HUES48 (cell line): ENCODE data around the gene JUND.

Source experiments
- H3K27ac ChIP-seq: one replicate; pipeline ENCODE4 v1.7.0; 2013; ENCODE audit warnings: low read depth, low read length, inconsistent platforms
- H3K27me3 ChIP-seq: 2 replicates; pipeline ENCODE4 v1.6.1; 2013; ENCODE audit warnings: mild to moderate bottlenecking, low read length; ENCODE audit not compliant: control insufficient read depth, insufficient read depth
- H3K36me3 ChIP-seq: 2 replicates; pipeline ENCODE4 v1.6.1; 2013; ENCODE audit warnings: low read length; ENCODE audit not compliant: control insufficient read depth, insufficient read depth
- H3K4me1 ChIP-seq: 2 replicates; pipeline ENCODE4 v1.6.1; 2013; ENCODE audit warnings: mild to moderate bottlenecking, low read length; ENCODE audit not compliant: control insufficient read depth, insufficient read depth
- H3K4me3 ChIP-seq: 2 replicates; pipeline ENCODE4 v1.5.1; 2013; ENCODE audit warnings: mild to moderate bottlenecking, low read depth, low read length
- H3K9ac ChIP-seq: 2 replicates; pipeline ENCODE4 v1.6.1; 2013; ENCODE audit warnings: mild to moderate bottlenecking, low read depth, low read length, moderate library complexity
- H3K9me3 ChIP-seq: 2 replicates; pipeline ENCODE4 v1.6.1; 2013; ENCODE audit warnings: low read length; ENCODE audit not compliant: control insufficient read depth, insufficient read depth

JUND gene

DNA sequence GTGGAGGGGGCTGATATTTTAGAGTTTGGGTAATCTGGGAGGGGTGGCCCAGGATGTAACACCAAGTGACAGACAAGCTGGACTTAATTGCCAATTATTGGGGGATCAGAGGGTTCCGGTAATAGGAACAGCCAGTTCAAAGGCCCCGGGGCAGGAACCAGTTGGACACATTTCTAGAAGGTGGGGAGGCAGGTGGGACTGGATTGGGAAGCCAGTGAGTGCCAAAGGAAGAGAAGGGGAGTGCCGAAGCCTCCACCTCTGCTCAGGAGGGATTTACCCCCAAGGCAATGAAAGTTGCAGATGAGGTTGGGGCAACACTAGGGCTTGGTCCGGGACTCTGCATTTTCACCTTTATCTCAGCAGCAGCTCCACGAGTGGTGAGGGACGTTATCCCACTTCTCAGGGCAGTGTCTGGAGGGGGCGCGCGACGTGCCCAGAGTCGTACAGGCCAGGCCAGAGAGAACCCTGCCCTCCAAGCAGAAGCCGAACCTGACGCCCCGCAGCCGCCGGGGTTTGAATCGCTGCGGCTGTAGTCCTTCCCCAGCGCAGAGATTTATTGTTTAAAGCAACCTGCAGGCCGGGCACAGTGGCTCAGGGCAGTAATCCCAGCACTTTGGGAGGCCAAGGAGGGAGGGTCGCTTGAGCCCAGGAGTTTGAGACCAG is 5.7 kb upstream of the JUND start:
- Histone ChIP-seq H3K36me3 (no peaks in the 10 kb centered on the region), H3K4me3 (peak overlapping the region; percentile 42), H3K9me3 (no peaks in the 10 kb centered on the region), H3K27ac (peak overlapping the region; percentile 60), H3K27me3 (no peaks in the 10 kb centered on the region), H3K9ac (no peak overlapping the region), H3K4me1 (peaks cover 29% of the 10 kb centered on the region)

- Histone ChIP-seq H3K27ac (no peak overlapping the region), H3K27me3 (no peaks in the 10 kb centered on the region), H3K9me3 (no peaks in the 10 kb centered on the region), H3K36me3 (no peaks in the 10 kb centered on the region), H3K4me1 (peaks cover 19% of the 10 kb centered on the region), H3K9ac (no peak overlapping the region), H3K4me3 (no peak overlapping the region)
Measured at GRCh38 chr19:18284712-18285360, 3.4 kb upstream of the JUND start.

DNA sequence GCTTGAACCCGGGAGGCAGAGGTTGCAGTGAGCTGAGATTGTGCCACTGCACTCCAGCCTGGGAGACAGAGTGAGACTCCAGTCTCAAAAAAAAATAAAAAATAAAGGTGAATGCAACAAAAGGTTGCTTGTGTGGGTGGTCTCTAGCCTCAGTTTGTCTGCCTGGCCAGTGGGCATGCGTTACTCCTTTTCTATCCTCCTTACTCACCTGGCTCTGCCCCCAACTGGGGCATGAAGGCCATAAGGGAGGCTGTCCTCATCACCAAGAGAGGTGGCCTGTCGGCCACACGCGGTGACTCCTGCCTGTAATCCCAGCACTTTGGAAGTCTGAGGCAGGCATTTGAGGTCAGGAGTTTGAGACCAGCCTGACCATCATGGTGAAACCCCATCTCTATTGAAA is 1.9 kb upstream of the JUND start:
- Histone ChIP-seq H3K9me3 (no peaks in the 10 kb centered on the region), H3K9ac (no peak overlapping the region), H3K36me3 (peaks cover 6% of the 10 kb centered on the region), H3K27ac (no peak overlapping the region), H3K27me3 (no peaks in the 10 kb centered on the region), H3K4me1 (peaks cover 22% of the 10 kb centered on the region), H3K4me3 (no peak overlapping the region)

GRCh38 chr19:18282788-18283141 is 1.3 kb upstream of the JUND start:
- Histone ChIP-seq H3K9me3 (no peaks in the 10 kb centered on the region), H3K9ac (peak overlapping the region; percentile 87), H3K27ac (peak overlapping the region; percentile 100), H3K4me1 (peaks cover 21% of the 10 kb centered on the region), H3K4me3 (peak overlapping the region; percentile 73), H3K27me3 (no peaks in the 10 kb centered on the region), H3K36me3 (peaks cover 12% of the 10 kb centered on the region)

- H3K36me3 ChIP-seq: peaks cover 12% of the 10 kb centered on the region
- H3K9me3 ChIP-seq: no peaks in the 10 kb centered on the region
- peak overlapping the region; percentile 87 for H3K9ac ChIP-seq
- peak overlapping the region; percentile 73 for H3K4me3 ChIP-seq
- H3K27me3 ChIP-seq: no peaks in the 10 kb centered on the region
- H3K27ac ChIP-seq: peak overlapping the region; percentile 100
- peaks cover 20% of the 10 kb centered on the region for H3K4me1 ChIP-seq
Measured at GRCh38 chr19:18282021-18282787, 782 bp upstream of the JUND start.

DNA sequence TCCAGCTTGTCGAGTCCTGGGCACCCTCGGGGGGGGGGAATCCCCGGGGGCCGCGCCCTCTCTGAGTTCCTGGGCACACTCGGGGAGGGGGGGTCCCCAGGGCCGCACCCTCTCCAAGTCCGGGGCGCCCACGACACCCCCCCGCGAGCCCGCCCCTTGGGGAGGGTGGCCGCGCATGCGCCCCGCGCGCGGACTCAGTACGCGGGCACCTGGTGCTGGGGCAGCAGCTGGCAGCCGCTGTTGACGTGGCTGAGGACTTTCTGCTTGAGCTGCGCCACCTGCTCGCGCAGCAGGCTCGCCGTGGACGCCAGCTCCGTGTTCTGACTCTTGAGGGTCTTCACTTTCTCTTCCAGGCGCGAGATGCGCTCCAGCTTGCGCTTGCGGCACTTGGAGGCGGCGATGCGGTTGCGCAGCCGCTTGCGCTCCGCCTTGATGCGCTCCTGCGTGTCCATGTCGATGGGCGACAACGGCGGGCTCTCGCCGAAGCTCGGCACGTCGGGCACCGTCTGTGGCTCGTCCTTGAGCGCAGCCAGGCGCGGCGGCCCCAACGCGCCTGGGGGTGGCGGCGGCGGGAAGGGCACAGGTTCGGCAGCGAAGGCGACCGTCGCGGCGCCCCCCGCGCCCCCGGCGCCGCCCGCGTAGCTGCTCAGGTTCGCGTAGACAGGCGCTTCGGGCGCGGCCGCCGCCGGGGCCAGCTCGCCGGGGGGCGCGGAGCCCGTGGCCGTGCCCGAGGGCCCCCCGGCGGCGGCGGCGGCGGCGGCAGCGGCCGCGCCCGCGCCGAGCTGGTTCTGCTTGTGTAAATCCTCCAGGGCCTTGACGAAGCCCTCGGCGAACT is 958 bp downstream of the JUND start:
- H3K4me3 ChIP-seq: peak overlapping the region; percentile 100
- peak overlapping the region; percentile 92 for H3K27ac ChIP-seq
- peaks cover 15% of the 10 kb centered on the region for H3K4me1 ChIP-seq
- H3K27me3 ChIP-seq: no peaks in the 10 kb centered on the region
- no peaks in the 10 kb centered on the region for H3K9me3 ChIP-seq
- peak overlapping the region; percentile 97 for H3K9ac ChIP-seq
- H3K36me3 ChIP-seq: peaks cover 12% of the 10 kb centered on the region

DNA sequence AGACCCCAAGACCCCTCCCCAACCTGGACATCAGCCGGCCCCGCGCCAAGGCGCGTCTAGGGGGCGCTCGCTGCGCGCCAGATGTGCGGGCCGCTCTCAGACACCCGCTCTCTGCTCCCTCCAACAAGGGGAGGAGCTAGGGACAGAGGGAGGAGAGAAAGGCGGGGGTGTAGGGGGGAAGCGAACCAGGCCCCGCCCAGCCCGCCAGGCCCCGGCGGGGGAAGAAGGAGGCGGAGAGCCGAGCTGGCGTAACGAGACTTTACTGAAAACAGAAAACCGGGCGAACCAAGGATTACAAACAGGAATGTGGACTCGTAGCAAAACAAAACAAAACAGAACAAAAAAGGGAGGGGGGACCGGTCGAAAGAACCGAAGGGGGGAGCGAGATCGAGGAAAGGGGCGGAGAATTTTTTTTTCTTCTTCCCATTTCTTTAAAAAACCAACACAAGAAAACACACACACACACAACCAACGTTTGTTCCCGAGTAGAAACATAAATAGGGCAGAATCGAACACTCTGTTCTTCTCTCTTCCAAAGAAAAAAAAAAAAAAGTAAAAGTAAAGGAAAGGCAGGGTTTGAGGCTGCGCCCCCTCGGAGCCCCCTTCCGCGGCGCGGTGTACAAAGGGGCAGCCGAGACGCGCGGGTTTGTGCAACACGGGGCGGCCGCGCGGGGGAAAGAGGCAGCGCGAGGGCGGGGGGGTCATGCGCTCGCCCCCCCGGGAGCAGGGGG is 1.7 kb downstream of the JUND start:
- peak overlapping the region; percentile 97 for H3K9ac ChIP-seq
- H3K9me3 ChIP-seq: no peaks in the 10 kb centered on the region
- no peaks in the 10 kb centered on the region for H3K27me3 ChIP-seq
- H3K4me1 ChIP-seq: peaks cover 15% of the 10 kb centered on the region
- H3K36me3 ChIP-seq: peaks cover 12% of the 10 kb centered on the region
- H3K27ac ChIP-seq: peak overlapping the region; percentile 92
- peak overlapping the region; percentile 100 for H3K4me3 ChIP-seq

DNA sequence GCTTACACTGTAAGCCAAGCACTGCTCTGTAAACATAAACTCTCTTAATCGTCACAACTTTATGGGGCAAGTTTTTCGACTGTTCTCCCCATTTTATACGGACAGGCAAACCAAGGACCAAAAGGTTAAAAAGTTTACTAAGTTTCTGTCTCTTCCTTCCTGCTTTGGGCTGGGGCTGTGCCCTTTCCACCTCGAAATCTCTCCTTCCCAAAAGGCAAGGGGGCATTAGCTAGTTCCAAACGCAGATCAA is 2.2 kb downstream of the JUND start:
- peaks cover 15% of the 10 kb centered on the region for H3K4me1 ChIP-seq

DNA sequence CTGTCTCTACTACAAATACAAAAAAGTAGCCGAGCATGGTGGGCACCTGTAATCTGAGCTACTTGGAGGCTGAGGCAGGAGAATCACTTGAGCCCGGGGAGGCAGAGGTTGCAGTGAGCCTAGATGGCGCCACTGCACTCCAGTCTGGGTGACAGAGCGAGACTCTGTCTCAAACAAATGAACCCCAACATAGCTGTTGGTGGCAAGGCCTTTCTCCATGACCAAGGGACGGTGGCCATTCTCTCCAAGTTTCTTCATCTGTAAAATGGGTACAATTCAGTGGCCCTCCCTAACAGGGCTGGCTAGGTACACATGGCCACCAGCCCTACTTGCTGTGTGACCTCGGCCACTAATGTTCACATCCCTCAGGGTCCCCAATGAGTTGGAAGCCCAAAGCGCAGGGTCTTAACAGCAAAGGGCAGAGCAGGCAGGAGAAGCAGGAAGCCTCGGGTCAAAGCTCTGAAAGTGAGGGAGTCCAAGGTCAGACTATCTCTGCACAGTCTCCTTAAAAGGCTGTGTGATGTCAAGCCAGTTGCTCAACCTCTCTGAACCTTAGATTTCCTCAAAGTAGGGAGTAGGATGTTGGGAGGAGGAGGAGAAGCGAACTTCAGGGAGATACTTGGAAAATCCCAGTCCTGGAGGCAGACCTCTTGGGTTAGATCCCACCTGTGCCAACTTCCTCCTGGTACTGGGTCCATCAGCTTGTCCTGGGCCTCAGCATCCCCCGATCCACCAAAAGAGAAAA is 2.7 kb downstream of the JUND start:
- peaks cover 15% of the 10 kb centered on the region for H3K4me1 ChIP-seq
- H3K27ac ChIP-seq: peak overlapping the region; percentile 61
- H3K9me3 ChIP-seq: no peaks in the 10 kb centered on the region
- peak overlapping the region; percentile 100 for H3K4me3 ChIP-seq
- no peaks in the 10 kb centered on the region for H3K27me3 ChIP-seq
- H3K9ac ChIP-seq: peak overlapping the region; percentile 29; the same call in 1 of the 2 replicates
- H3K36me3 ChIP-seq: peaks cover 12% of the 10 kb centered on the region

More for the DNA sequence above, 2.2 kb downstream of the JUND start:
- H3K9ac ChIP-seq: peak overlapping the region; percentile 29; the same call in 1 of the 2 replicates
- H3K4me3 ChIP-seq: peak overlapping the region; percentile 100
- peaks cover 12% of the 10 kb centered on the region for H3K36me3 ChIP-seq
- H3K27ac ChIP-seq: peak overlapping the region; percentile 61
- no peaks in the 10 kb centered on the region for H3K9me3 ChIP-seq
- H3K27me3 ChIP-seq: no peaks in the 10 kb centered on the region
